GM23248 (cell line): Measurements from ENCODE around the gene TRIM3. TPM values are rescaled to one million over a fixed set of nuclear protein-coding genes. Genes with fewer than 3 reads are reported as not detected.

Experiments used
- DNase-seq: peaks from one replicate; pipeline ENCODE4 v3.0.0-alpha.2; 2015
- H2AFZ ChIP-seq: fragments of 200-600 bp; sonication (generic); 2 replicates; pipeline ENCODE4 v1.6.1; 2016; ENCODE audit warnings: antibody characterized with exemption
- H3F3A ChIP-seq: fragments of 200-600 bp; sonication (generic); 2 replicates; pipeline ENCODE4 v1.6.1; 2016; ENCODE audit warnings: mild to moderate bottlenecking, antibody characterized with exemption, mixed run types; ENCODE audit not compliant: insufficient read depth
- H3K27ac ChIP-seq: fragments of 200-600 bp; sonication (generic); 2 replicates; pipeline ENCODE4 v1.5.1; 2016; ENCODE audit warnings: mild to moderate bottlenecking
- H3K27me3 ChIP-seq: fragments of 200-600 bp; sonication (generic); replicated peaks from 2 replicates; pipeline ENCODE4 v1.6.1; 2016; ENCODE audit warnings: mild to moderate bottlenecking; ENCODE audit not compliant: insufficient read depth
- H3K36me3 ChIP-seq: fragments of 200-600 bp; sonication (generic); 2 replicates; pipeline ENCODE4 v1.6.1; 2016; ENCODE audit warnings: low read depth, mild to moderate bottlenecking
- H3K4me1 ChIP-seq: fragments of 200-600 bp; sonication (generic); 2 replicates; pipeline ENCODE4 v1.6.1; 2016; ENCODE audit warnings: mild to moderate bottlenecking; ENCODE audit not compliant: insufficient read depth
- H3K4me2 ChIP-seq: fragments of 200-600 bp; sonication (generic); one replicate; pipeline ENCODE4 v1.6.1; 2016; ENCODE audit warnings: mild to moderate bottlenecking; ENCODE audit not compliant: unreplicated experiment
- H3K4me3 ChIP-seq: fragments of 200-600 bp; sonication (generic); 2 replicates; pipeline ENCODE4 v1.5.1; 2016; ENCODE audit warnings: mild to moderate bottlenecking
- H3K79me2 ChIP-seq: fragments of 200-600 bp; sonication (generic); 2 replicates; pipeline ENCODE4 v1.6.1; 2016; ENCODE audit warnings: mild to moderate bottlenecking; ENCODE audit not compliant: insufficient read depth
- H3K9ac ChIP-seq: fragments of 200-600 bp; sonication (generic); 2 replicates; pipeline ENCODE4 v1.6.1; 2016; ENCODE audit warnings: mild to moderate bottlenecking
- H3K9me2 ChIP-seq: fragments of 200-600 bp; sonication (generic); 2 replicates; pipeline ENCODE4 v1.6.1; 2016; ENCODE audit warnings: mixed run types, mild to moderate bottlenecking, moderate library complexity; ENCODE audit not compliant: insufficient read depth
- H3K9me3 ChIP-seq: fragments of 200-600 bp; sonication (generic); one replicate; pipeline ENCODE4 v1.6.1; 2017; ENCODE audit warnings: low read depth
- H4K20me1 ChIP-seq: fragments of 200-600 bp; sonication (generic); 2 replicates; pipeline ENCODE4 v1.6.0; 2016; ENCODE audit not compliant: insufficient read depth
- EZH2 ChIP-seq: fragments of 200-600 bp; sonication (generic); IDR thresholded peaks from 2 replicates; pipeline ENCODE4 v1.6.1; 2018; ENCODE audit warnings: antibody characterized with exemption, mild to moderate bottlenecking; ENCODE audit not compliant: insufficient read depth, poor library complexity, severe bottlenecking
- EZH2phosphoT487 ChIP-seq: fragments of 200-600 bp; sonication (generic); IDR thresholded peaks from 2 replicates; pipeline ENCODE4 v1.6.1; 2018; ENCODE audit warnings: antibody characterized with exemption, moderate library complexity, mild to moderate bottlenecking, low read depth; ENCODE audit not compliant: insufficient read depth
- WGBS, 2 experiments: methylation state at CpG; one replicate each; pipeline ENCODE4 v1.1.6; 2015 to 2017; ENCODE audit warnings: low lambda C conversion rate in 2 of 2, low coverage in 1 of 2; ENCODE audit errors: missing lambda C conversion rate in 2 of 2; 5-methylcytosine and 5-hydroxymethylcytosine counted together
- in situ Hi-C: fragments of 300-500 bp; cut with MboI; formaldehyde crosslinking; loops from 2 replicates; pipeline ENCODE4 v1.15.0; 2020
- polyA plus RNA-seq: library from polyadenylated mRNA; unstranded; fragments of >200 nt; fragmentation: Nextera tagmentation; extraction: Ambion mirVana; gene quantifications from 2 replicates; pipeline ENCODE4 v1.2.1, GENCODE V29; 2016
- total RNA-seq: library from RNA; depleted of rRNA; stranded (reverse); fragments of >200 nt; shearing (Covaris generic); gene quantifications from 2 replicates; pipeline ENCODE4 v1.2.3, GENCODE V29; 2014

Gene TRIM3
- total and polyA plus RNA-seq, 2 experiments from 2014 or later: 15.2 to 29.9 TPM

GRCh38 chr11:6476571-6476970 is 2.8 kb upstream of the TRIM3 start:
- in situ Hi-C loops: no loop called here
- H3K27ac ChIP-seq: no peak overlapping the region

GRCh38 chr11:6475936-6476335 is 2.2 kb upstream of the TRIM3 start:
- H3K4me3 ChIP-seq: no peak overlapping the region
- peak; percentile 34 for DNase-seq
- H3K4me1 ChIP-seq: peaks cover 27% of the 10 kb centered on the region
- no peak overlapping the region for H2AFZ ChIP-seq
- no peaks in the 10 kb centered on the region for H3K36me3 ChIP-seq
- H3K4me2 ChIP-seq: no peak overlapping the region
- 55 to 63% methylated on average over 5 of the region's 5 CpGs for WGBS, 2 experiments
- H3K27ac ChIP-seq: peak overlapping the region; percentile 88
- peaks cover 19% of the 10 kb centered on the region for H3F3A ChIP-seq
- H4K20me1 ChIP-seq: no peaks in the 10 kb centered on the region
- H3K9me3 ChIP-seq: no peaks in the 10 kb centered on the region
- H3K9ac ChIP-seq: no peak overlapping the region
- peaks cover 50% of the 10 kb centered on the region for H3K79me2 ChIP-seq
- H3K9me2 ChIP-seq: no peaks in the 10 kb centered on the region
- no peak for TF ChIP-seq EZH2phosphoT487
- TF ChIP-seq EZH2: no peak
- in situ Hi-C loops: no loop called here
- H3K27me3 ChIP-seq: no peaks in the 10 kb centered on the region

More at GRCh38 chr11:6476571-6476970, 2.8 kb upstream of the TRIM3 start:
- H3K9me2 ChIP-seq: no peaks in the 10 kb centered on the region
- TF ChIP-seq EZH2phosphoT487 (no peak), EZH2 (no peak)
- H3K4me3 ChIP-seq: no peak overlapping the region
- H4K20me1 ChIP-seq: no peaks in the 10 kb centered on the region
- no peaks in the 10 kb centered on the region for H3K27me3 ChIP-seq
- peaks cover 48% of the 10 kb centered on the region for H3K79me2 ChIP-seq
- 94 to 98% methylated on average over 4 of the region's 4 CpGs for WGBS, 2 experiments
- H3K4me1 ChIP-seq: peaks cover 27% of the 10 kb centered on the region
- H2AFZ ChIP-seq: no peak overlapping the region
- no peaks in the 10 kb centered on the region for H3K36me3 ChIP-seq
- H3F3A ChIP-seq: peaks cover 19% of the 10 kb centered on the region
- no peak for DNase-seq
- no peak overlapping the region for H3K9ac ChIP-seq
- H3K4me2 ChIP-seq: no peak overlapping the region
- no peaks in the 10 kb centered on the region for H3K9me3 ChIP-seq

GRCh38 chr11:6474806-6475500 is 1.2 kb upstream of the TRIM3 start:
- Histone ChIP-seq H3K36me3 (no peaks in the 10 kb centered on the region), H3K4me1 (peaks cover 21% of the 10 kb centered on the region), H3K27ac (peak overlapping the region; percentile 88), H3K9ac (peak overlapping the region; percentile 88), H3K79me2 (peaks cover 50% of the 10 kb centered on the region), H4K20me1 (no peaks in the 10 kb centered on the region), H3K4me3 (peak overlapping the region; percentile 84), H3K9me2 (no peaks in the 10 kb centered on the region), H3K9me3 (no peaks in the 10 kb centered on the region), H3K4me2 (peak overlapping the region; percentile 85), H2AFZ (peak overlapping the region; percentile 80), H3F3A (peaks cover 19% of the 10 kb centered on the region), H3K27me3 (no peaks in the 10 kb centered on the region)
- no peak for TF ChIP-seq EZH2phosphoT487
- no peak for TF ChIP-seq EZH2
- peak; percentile 50 for DNase-seq
- 48 to 51% methylated on average over 3 of the region's 3 CpGs for WGBS, 2 experiments
- in situ Hi-C loops: no loop called here

- DNase-seq: no peak
These were observed 662 bp upstream of the TRIM3 start for GRCh38 chr11:6474413-6474792.

More at GRCh38 chr11:6474413-6474792, 662 bp upstream of the TRIM3 start:
- Histone ChIP-seq H3K27ac (peak overlapping the region; percentile 88), H3K27me3 (no peaks in the 10 kb centered on the region), H3K4me3 (peak overlapping the region; percentile 84), H4K20me1 (no peaks in the 10 kb centered on the region), H3F3A (peaks cover 19% of the 10 kb centered on the region), H3K79me2 (peaks cover 50% of the 10 kb centered on the region), H3K9me3 (no peaks in the 10 kb centered on the region), H3K4me1 (peaks cover 18% of the 10 kb centered on the region), H3K36me3 (no peaks in the 10 kb centered on the region), H2AFZ (peak overlapping the region; percentile 80), H3K9me2 (no peaks in the 10 kb centered on the region), H3K4me2 (peak overlapping the region; percentile 85), H3K9ac (peak overlapping the region; percentile 88)
- in situ Hi-C loops: no loop called here
- 8 to 9% methylated on average over 7 of the region's 7 CpGs for WGBS, 2 experiments
- TF ChIP-seq EZH2phosphoT487 (no peak), EZH2 (no peak)
